Nephron (organoid): ENCODE measurements around the gene STAP1.

Experiments used
- H3K27ac Mint-ChIP-seq, 3 experiments: 2 replicates each; pipeline ENCODE4 v1.8.0; 2020; ENCODE audit warnings: mixed read lengths in 3 of 3, mild to moderate bottlenecking in 2 of 3, moderate library complexity in 1 of 3
- H3K27me3 Mint-ChIP-seq: 2 replicates; pipeline ENCODE4 v1.8.0; 2021; ENCODE audit warnings: low read depth, mild to moderate bottlenecking, moderate library complexity, mixed read lengths
- H3K36me3 Mint-ChIP-seq: 2 replicates; pipeline ENCODE4 v1.8.0; 2020; ENCODE audit warnings: low read depth, mixed read lengths
- H3K4me1 Mint-ChIP-seq: 2 replicates; pipeline ENCODE4 v1.8.0; 2020; ENCODE audit warnings: mixed read lengths
- H3K4me3 Mint-ChIP-seq, 3 experiments: 2 replicates each; pipeline ENCODE4 v1.8.0; 2020; ENCODE audit warnings: mild to moderate bottlenecking in 3 of 3, mixed read lengths in 3 of 3, moderate library complexity in 2 of 3
- H3K9me3 Mint-ChIP-seq: 2 replicates; pipeline ENCODE4 v1.8.0; 2020; ENCODE audit warnings: mixed read lengths
- TF ChIP-seq, protein P1 (sequence below), 3 experiments: fragments of 200-600 bp; sonication (generic); IDR thresholded peaks; one replicate each; pipeline ENCODE4 v1.5.0; 2021; ENCODE audit warnings: antibody characterized with exemption in 3 of 3; ENCODE audit not compliant: unreplicated experiment in 3 of 3

The STAP1 gene

GRCh38 chr4:67603310-67604028 lies 44.9 kb downstream of the STAP1 start:
- no peak overlapping the region for H3K4me3 Mint-ChIP-seq
- H3K4me1 Mint-ChIP-seq = no peaks in the 10 kb centered on the region
- peaks cover 14% of the 10 kb centered on the region for H3K9me3 Mint-ChIP-seq
- H3K27ac Mint-ChIP-seq = no peak overlapping the region
- H3K36me3 Mint-ChIP-seq = no peaks in the 10 kb centered on the region
- TF ChIP-seq, protein P1, sequence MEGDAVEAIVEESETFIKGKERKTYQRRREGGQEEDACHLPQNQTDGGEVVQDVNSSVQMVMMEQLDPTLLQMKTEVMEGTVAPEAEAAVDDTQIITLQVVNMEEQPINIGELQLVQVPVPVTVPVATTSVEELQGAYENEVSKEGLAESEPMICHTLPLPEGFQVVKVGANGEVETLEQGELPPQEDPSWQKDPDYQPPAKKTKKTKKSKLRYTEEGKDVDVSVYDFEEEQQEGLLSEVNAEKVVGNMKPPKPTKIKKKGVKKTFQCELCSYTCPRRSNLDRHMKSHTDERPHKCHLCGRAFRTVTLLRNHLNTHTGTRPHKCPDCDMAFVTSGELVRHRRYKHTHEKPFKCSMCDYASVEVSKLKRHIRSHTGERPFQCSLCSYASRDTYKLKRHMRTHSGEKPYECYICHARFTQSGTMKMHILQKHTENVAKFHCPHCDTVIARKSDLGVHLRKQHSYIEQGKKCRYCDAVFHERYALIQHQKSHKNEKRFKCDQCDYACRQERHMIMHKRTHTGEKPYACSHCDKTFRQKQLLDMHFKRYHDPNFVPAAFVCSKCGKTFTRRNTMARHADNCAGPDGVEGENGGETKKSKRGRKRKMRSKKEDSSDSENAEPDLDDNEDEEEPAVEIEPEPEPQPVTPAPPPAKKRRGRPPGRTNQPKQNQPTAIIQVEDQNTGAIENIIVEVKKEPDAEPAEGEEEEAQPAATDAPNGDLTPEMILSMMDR (IDR thresholded peaks at IDR 0.05; ENCODE audit: unreplicated experiment in 3 of 3) = no peak
- H3K27me3 Mint-ChIP-seq = no peaks in the 10 kb centered on the region

DNA sequence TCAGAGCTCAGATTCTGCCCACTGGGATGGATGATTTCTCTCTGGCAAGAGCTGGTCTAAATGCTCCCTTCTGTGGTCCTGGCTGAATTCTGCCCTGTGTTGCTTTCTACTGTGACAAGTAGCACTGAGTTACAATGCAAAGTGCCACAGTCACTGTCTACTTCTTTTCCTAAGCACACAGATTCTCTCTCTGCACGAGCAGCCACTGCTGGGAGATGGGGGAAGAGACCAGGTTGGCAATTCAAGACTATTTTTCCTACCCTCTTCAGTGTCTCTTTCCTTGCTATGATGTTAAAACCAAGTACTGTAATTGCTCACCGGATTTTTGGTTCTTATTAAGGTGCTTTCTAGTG lies 45.5 kb downstream of the STAP1 start:
- peaks cover 11% of the 10 kb centered on the region for H3K9me3 Mint-ChIP-seq
- no peaks in the 10 kb centered on the region for H3K4me1 Mint-ChIP-seq
- TF ChIP-seq, protein P1 (IDR thresholded peaks at IDR 0.05; ENCODE audit: unreplicated experiment in 3 of 3) = no peak
- H3K27me3 Mint-ChIP-seq = no peaks in the 10 kb centered on the region
- no peaks in the 10 kb centered on the region for H3K36me3 Mint-ChIP-seq
- H3K27ac Mint-ChIP-seq = no peak overlapping the region
- no peak overlapping the region for H3K4me3 Mint-ChIP-seq

DNA sequence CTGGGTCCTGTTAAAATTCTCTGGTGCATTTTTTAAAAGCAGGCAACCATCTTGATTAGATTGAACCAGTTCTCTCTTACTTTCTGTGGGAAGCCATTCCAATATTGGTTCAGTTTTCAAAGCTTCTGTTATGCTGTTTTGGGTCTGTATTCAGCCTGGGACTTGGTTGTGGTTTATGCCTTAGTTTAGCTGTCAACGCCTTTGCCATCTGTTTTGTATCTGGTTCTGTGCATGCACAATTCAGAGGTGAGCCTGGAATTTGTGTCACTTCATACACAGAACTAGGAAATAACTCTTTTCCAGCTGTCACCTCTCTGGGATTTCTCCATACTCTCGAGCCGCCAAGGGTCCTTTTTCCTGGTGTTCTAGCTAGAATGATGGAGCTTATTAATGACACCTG lies 46.2 kb downstream of the STAP1 start:
- TF ChIP-seq, protein P1 (IDR thresholded peaks at IDR 0.05; ENCODE audit: unreplicated experiment in 3 of 3) = no peak
- H3K4me1 Mint-ChIP-seq = no peaks in the 10 kb centered on the region

GRCh38 chr4:67608027-67608426 lies 49.5 kb downstream of the STAP1 start:
- H3K9me3 Mint-ChIP-seq = peaks cover 16% of the 10 kb centered on the region
- no peaks in the 10 kb centered on the region for H3K4me1 Mint-ChIP-seq
- H3K4me3 Mint-ChIP-seq = no peak overlapping the region
- peaks cover 26% of the 10 kb centered on the region for H3K36me3 Mint-ChIP-seq
- TF ChIP-seq, protein P1 (IDR thresholded peaks at IDR 0.05; ENCODE audit: unreplicated experiment in 3 of 3) = no peak
- no peaks in the 10 kb centered on the region for H3K27me3 Mint-ChIP-seq
- no peak overlapping the region for H3K27ac Mint-ChIP-seq

More for the DNA sequence above, 46.2 kb downstream of the STAP1 start:
- Mint-ChIP-seq H3K27ac (no peak overlapping the region), H3K9me3 (peaks cover 11% of the 10 kb centered on the region), H3K36me3 (peaks cover 5% of the 10 kb centered on the region), H3K27me3 (no peaks in the 10 kb centered on the region), H3K4me3 (no peak overlapping the region)

DNA sequence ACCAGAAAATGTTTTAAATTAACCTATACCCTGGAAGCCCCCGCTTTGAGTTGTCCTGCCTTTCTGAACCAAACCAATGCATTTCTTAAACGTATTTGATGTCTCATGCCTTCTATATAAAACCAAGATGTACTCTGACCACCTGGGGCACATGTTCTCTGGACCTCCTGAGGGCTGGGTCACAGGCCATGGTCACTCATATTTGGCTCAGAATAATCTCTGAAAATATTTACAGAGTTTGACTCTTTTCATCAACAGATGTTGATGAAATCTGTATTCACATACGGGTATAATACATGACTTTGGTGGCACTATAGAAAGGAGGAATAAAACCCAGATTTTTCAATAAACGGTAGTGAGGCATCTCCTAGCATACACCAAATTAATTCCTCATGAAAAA lies 55.7 kb downstream of the STAP1 start:
- Mint-ChIP-seq H3K4me3 (no peak overlapping the region), H3K4me1 (no peaks in the 10 kb centered on the region), H3K36me3 (peaks cover 69% of the 10 kb centered on the region), H3K27ac (no peak overlapping the region), H3K9me3 (peaks cover 30% of the 10 kb centered on the region), H3K27me3 (no peaks in the 10 kb centered on the region)
- TF ChIP-seq, protein P1 (IDR thresholded peaks at IDR 0.05; ENCODE audit: unreplicated experiment in 3 of 3) = no peak

GRCh38 chr4:67615119-67615518 lies 56.6 kb downstream of the STAP1 start:
- TF ChIP-seq, protein P1 (IDR thresholded peaks at IDR 0.05; ENCODE audit: unreplicated experiment in 3 of 3) = no peak
- Mint-ChIP-seq H3K4me3 (no peak overlapping the region), H3K4me1 (no peaks in the 10 kb centered on the region), H3K27ac (no peak overlapping the region), H3K9me3 (peaks cover 26% of the 10 kb centered on the region), H3K36me3 (peaks cover 67% of the 10 kb centered on the region), H3K27me3 (no peaks in the 10 kb centered on the region)
